HG02943 (cell line): ENCODE results near the gene FBLN7.

Source experiments
- ATAC-seq: cut with Tn5 transposase; IDR thresholded peaks from one replicate; pipeline ENCODE4 v1.9.1; 2021; ENCODE audit warnings: mild to moderate bottlenecking, low read depth, moderate library complexity; ENCODE audit not compliant: unreplicated experiment

The FBLN7 gene

GRCh38 chr2:112217854-112218253, 79.7 kb downstream of the FBLN7 start:
- no peak for ATAC-seq

DNA sequence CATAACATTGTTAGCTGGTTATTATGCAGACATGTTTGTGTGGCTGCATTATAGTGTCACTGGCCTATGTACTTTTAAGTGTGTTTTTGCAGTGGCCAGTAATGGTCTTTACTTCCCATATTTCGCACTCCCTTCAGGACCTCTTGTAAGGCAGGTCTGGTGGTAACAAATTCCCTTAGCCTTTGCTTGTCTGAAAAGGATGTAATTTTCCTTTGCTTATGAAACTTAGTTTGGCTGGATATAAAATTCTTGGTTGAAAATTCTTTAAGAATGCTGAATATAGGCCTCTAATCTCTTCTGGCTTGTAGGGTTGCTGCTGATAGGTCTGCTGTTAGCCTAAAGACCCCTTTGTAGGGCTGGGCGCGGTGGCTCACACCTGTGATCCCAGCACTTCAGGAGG, 82.0 kb downstream of the FBLN7 start:
- no peak for ATAC-seq

DNA sequence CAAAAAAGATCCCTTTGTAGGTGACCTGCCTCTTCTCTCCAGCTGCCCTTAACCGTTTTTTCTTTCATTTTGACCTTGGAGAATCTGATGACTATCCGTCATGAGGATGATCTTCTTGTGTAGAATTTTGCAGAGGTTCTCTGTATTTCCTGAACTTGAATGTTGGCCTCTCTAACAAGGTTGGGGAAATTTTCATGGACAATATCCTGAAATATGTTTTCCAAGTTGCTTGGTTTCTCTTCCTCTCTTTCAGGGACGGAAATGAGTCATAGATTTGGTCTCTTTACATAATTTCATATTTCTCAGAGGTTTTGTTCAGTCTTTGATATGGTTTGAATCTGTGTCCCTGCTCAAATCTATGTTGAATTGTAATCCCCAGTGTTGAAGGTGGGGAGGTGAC, 82.6 kb downstream of the FBLN7 start:
- ATAC-seq = no peak

DNA sequence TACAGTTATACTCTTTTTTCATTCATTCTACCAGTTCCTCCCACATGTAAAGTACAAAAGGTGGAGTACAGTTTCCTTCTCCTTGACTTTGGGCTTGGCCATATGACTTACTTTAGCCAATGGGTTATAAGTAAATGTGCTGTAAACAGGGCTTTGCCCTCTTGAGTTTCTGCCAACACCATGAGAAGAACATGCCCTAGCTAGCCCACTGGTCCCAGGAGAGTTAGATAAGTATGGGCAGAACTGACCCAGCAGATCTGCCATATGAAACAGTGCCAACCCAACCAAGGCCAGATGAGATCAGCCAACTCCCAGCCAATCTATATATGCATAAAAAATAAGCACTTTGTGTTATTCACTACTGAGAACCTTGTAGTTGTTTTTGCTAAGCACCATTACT, 91.2 kb downstream of the FBLN7 start:
- no peak for ATAC-seq

DNA sequence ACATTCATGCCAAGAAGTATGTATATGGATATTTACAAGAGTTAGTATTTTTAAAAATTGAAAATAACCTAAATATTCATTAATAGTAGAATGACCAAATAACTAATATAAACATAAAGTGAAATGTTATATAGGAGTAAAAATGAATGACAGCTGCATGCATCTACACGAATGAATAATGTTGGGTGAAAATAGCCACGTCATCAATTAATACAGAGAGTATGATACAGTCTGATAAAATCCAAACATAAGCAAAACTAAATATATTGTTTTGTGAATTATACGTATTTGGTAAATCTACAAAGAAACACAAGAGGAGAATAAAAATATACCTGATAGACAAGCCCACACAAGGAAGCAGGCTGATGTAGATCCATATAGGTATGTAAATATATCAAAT, 92.2 kb downstream of the FBLN7 start:
- no peak for ATAC-seq
